ENCODE results near the gene TPSB2.
"Not testable (repeated sequence)": the region's sequence is repeated elsewhere in the genome, so short reads cannot be mapped to it uniquely, and the experiment has no call there.

The TPSB2 gene

DNA sequence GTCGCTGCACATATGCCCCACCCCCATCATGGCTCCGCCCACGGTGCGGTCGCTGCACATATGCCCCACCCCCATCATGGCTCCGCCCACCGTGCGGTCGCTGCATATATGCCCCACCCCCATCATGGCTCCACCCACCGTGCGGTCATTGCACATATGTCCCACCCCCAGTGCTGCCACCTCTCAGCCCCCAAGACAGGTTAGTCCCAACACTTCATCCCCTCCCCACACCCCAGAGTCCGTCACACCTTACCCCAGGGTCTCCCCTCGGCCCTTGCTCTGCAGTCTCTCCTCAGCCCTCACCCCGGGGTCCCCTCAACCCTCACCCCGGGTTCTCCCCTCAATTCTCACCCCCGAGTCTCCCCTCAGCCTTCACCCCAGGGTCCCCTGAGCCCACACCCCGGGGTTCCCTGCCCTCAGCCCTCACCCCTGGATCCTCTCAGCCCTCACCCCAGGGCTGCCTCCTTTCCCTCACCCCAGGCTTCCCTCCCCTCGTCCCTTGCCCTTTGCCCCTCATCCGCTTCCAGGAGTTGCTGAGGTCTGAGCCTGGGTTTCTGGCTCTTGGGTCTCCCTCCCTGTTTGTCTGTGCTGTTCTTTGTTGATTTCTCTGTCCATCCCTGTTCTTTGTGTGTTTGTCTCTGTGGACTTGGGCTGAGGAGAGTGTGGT is 30.5 kb downstream of the TPSB2 start:
- no peak for DNase-seq

DNA sequence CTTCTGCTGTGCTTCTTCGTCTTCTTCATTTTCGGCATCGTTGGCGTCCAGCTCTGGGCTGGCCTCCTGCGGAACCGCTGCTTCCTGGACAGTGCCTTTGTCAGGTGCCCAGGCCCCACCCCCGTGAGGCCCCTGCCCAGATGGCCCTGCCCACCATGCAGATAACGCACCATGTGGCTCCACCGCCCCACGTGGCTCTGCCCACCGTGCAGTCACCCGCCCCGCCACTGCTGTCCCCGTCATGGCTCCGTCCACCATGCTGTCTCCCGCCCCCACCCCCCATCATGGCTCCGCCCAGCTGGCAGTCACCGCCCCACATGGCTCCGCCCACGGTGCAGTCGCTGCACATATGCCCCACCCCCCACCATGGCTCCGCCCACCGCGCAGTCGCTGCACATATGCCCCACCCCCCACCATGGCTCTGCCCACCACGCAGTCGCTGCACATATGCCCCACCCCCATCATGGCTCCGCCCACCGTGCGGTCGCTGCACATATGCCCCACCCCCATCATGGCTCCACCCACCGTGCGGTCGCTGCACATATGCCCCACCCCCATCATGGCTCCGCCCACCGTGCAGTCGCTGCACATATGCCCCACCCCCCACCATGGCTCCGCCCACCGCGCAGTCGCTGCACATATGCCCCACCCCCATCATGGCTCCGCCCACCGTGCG is 31.2 kb downstream of the TPSB2 start:
- not testable (repeated sequence) for DNase-seq

GRCh38 chr16:1198194-1198593 is 31.8 kb downstream of the TPSB2 start:
- DNase-seq, result no peak

DNA sequence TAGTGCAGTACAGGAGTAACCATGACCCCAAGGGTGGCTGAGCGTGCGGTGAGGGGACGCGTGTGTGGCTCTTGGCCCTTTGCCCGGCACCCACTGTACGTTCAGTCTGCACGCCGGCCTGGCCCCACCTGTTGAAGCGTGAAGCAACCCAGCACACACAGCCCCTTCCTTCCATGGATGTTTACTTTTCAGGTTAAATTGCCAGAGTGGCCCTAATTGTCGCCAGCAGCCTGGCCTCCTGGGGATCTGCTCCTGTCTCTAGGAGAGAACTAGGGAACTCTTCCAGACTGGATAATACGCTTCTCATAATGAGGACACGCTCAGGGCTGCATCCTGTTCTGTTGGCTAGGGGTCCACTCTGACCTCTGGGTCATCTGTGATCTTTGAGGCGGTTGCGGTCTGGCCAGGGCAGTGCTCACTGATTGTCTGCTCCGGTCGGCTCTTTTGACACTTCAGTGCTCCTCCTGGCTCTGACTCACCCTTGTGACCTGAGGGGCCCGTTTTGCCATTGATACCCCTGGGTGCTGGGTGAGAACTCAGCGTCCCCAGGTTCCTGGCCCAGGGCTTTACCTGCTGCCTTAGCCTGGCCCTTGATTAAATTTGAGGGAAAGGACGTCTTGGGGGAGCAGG is 32.6 kb downstream of the TPSB2 start:
- DNase-seq, result no peak

DNA sequence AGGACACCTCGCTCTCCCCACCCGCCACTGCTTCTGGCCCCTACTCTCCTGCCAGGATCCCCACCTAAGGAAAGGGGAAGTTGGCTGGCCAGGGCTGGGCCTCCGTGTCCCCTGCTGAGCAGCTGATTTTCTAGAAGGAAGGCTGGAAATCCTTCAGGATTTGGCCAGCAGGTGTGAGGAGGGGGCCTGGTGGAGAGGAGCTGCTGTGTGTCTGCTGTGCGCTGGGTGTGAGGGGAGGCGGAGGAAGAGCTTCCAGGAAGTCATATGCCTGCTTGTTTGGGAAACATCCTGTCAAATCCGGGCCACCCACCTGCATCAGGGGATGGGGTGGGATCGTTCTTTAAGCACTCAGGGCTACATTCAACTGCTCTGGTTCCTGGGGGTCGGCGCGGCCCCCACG is 33.5 kb downstream of the TPSB2 start:
- no peak for DNase-seq

- DNase-seq, result no peak
Observed at GRCh38 chr16:1195393-1195666, 34.7 kb downstream of the TPSB2 start.

DNA sequence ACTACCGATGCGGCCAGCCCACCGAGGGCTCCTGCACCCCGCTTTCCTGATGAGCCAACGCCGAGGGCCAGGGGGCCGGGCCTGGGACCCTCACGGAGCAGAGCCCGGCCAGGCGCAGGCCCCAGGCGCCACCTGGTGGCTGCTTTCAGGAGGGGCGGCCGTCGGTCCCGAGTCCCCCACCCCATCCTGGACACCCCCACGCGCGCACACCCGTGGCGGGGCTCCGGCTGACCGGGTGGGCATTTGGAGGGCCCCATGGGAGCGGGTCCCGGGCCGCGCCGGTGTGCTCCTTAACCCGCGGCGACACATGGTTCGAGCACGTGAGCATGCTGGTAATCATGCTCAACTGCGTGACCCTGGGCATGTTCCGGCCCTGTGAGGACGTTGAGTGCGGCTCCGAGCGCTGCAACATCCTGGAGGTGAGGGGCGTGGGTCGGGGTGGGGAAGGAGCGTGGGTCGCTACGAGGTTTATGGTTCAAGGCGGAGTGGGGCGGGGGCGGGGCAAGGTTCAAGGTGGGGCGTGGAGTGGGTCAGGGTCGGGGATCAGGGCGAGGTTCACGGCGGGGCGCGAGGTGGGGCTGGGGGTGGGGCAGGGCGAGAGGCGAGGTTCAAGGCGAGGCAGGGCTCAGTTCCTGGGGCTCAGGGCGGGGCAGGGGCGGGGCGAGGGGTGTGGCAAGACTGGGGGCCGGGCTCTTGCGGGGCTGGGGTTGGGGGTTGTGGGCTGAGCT is 35.2 kb downstream of the TPSB2 start:
- no peak for DNase-seq

- DNase-seq, result no peak
Observed at GRCh38 chr16:1193825-1194581, 36.0 kb downstream of the TPSB2 start.

DNA sequence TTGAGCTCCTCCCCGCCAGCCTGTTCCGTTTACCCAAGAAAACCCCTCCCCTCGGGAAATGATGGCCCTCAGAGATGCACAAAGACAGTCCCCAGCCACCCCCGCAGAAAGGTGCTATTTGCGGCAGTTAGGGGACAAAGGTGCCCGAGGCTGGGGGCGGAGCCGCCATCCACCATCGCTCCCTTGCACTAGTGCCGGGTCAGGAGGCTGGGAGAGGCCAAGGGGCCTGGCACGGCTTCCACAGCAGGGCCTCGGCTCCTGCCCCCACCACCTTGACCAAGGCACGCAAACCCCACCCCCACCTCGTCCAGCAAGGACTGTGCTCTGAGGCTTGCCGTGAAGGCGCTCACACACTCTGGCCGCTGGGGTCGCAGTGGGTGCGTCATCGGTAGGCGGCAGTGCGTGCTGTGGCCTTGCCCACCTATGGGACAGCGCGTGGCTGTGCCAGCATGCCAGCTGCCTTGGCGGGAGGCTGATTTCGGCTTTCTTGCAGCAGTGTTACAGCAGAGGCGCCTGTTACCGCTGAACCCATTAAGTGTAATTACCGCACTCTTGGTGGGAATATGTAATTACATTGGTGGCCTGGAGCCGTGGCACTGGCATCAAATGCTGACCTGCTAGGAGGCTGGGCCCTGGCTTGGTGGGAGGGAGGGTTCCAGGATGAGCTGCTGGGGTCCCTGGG is 36.7 kb downstream of the TPSB2 start:
- DNase-seq, result no peak

GRCh38 chr16:1192384-1193073 is 37.5 kb downstream of the TPSB2 start:
- no peak for DNase-seq

- not testable (repeated sequence) for DNase-seq
Observed at GRCh38 chr16:1190789-1191188, 39.2 kb downstream of the TPSB2 start.

DNA sequence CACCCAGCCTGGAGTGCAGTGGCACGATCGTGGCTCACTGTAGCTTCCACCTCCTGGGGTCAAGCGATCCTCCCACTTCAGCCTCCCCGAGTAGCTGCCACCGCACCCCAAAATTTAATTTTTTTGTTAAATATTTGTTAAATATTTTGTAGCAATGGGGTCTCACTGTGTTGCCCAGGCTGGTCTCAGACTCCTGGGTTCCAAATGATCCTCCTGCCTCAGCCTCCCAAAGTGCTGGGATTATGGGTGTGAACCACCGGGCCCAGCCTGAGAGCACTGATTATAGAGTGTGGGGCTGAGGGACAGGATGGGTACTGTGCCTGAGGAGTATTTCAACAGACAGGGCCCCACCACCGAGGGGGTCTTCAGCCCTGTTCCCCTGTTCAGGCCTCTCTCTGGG is 40.5 kb downstream of the TPSB2 start:
- no peak for DNase-seq

- peak; percentile 45 for DNase-seq
Observed at GRCh38 chr16:1188432-1189189, 41.4 kb downstream of the TPSB2 start.

- not testable (repeated sequence) for DNase-seq
Observed at GRCh38 chr16:1185460-1186207, 44.4 kb downstream of the TPSB2 start.

DNA sequence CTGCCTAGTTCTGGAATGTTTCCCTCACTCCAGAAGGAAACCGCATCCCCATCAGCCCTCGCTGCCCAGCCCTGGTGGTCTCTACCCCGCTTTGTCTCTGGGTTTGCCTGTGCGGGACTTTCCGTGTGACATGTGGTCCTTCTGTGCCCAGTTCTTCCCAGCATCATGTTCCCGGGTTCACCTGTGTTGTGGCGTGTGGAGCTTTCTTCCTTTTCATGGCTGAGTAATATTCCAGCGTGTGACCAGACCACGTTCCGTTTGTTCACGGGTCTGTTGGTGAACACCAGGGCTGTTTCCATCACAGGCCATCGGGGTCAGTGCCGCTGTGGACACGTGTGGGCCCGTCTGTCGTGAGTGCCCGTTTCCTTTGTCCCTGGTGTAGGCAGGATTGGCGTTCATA is 45.0 kb downstream of the TPSB2 start:
- DNase-seq, result no peak

- no peak for DNase-seq
Observed at GRCh38 chr16:1184156-1184868, 45.7 kb downstream of the TPSB2 start.

DNA sequence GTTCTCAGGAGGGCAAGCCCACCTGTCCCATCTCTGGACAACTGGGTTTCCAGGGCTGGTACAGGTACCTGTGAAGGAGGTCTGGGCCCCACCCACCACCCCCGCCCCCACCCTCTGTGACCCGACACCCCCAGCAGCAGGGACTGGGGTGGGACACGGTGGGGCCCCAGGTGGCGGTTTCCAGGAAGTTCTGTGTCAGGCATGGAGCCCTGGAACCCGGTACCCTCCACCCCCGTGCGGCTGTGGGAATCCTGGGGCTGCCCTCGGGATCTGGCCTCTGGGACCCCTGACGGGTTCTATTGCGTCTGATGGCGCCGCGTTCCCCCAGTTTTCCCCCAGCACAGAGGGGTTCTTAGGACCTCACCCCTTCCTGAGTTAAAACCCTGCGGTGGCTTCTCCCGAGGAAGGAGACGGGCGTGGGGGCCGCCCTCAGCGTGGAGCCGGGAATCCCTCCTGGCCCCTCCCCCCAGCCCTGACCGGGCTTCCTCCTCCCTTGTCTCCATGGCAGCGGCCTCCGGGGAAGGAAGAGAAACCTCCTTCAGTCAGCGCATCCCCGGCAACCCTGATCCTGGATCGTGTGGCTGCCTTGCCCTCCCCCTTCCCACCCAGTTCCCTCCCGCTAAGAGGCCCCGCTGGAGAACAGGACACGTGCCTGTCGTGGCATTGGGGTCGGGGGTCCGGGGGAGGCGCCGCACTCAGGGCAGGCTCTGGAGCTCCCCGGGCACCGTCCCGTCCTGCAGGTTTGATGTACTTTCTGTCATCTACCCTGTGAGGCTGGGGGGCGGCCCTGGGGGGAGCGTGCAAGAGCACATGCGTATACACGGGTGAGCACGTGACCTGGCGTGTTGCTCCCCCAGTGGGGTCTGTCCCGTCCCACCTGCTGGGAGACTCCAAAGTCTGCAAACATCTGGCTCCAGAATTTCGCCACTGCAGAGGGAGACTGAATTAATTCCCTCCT is 46.8 kb downstream of the TPSB2 start:
- no peak for DNase-seq

DNA sequence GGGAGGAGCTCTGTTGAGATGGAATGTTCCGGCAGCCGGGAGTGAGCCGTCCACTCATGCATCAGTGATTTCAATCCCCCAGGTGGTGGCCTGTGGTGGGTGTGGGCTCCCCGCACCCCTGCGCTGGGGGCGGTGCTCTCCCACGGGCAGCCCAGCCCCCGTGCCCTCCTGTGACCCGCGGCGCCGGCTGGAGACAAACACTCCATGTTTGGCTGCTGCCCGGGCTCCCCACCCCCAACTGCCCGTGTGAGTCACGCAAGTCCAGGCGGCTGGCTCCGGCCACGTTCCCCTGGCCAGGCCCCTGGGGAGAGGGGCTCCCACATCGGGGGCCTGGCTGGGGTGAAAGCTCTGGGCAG is 47.7 kb downstream of the TPSB2 start:
- DNase-seq, result no peak

All from hematopoietic multipotent progenitor cell treated with erythropoietin and hydrocortisone succinate and interleukin-3 and kit ligand, for 8 days (in vitro differentiated cells).